ENCODE data around the gene SORCS2.

The SORCS2 gene

GRCh38 chr4:7433376-7434140, 241.2 kb downstream of the SORCS2 start:
- TF ChIP-seq CTCF (IDR thresholded peaks at IDR 0.05; ENCODE audit: borderline replicate concordance, control extremely low read depth, extremely low read depth, insufficient read depth, missing control alignments): no peak
- no peak for DNase-seq (ENCODE audit: low spot score)
- in situ Hi-C loops (cut with MboI; ENCODE audit: low sequenced_read_pairs, unreplicated experiment): no loop called here

- TF ChIP-seq CTCF (IDR thresholded peaks at IDR 0.05; ENCODE audit: borderline replicate concordance, control extremely low read depth, extremely low read depth, insufficient read depth, missing control alignments): no peak
- in situ Hi-C loops (cut with MboI; ENCODE audit: low sequenced_read_pairs, unreplicated experiment): no loop called here
- DNase-seq (ENCODE audit: low spot score): no peak
These were observed 241.9 kb downstream of the SORCS2 start for GRCh38 chr4:7434141-7434765.

- in situ Hi-C loops (cut with MboI; ENCODE audit: low sequenced_read_pairs, unreplicated experiment): no loop called here
These were observed 242.4 kb downstream of the SORCS2 start, which contains the start of gene PSAPL1 for GRCh38 chr4:7434766-7435150. Gene PSAPL1, minus strand, starts transcription at chr4:7434930. Its CDS starts 51 bp downstream, at chr4:7434879.

GRCh38 chr4:7435471-7436061, 243.2 kb downstream of the SORCS2 start:
- no peak for TF ChIP-seq CTCF (IDR thresholded peaks at IDR 0.05; ENCODE audit: borderline replicate concordance, control extremely low read depth, extremely low read depth, insufficient read depth, missing control alignments)
- in situ Hi-C loops (cut with MboI; ENCODE audit: low sequenced_read_pairs, unreplicated experiment): no loop called here
- DNase-seq (ENCODE audit: low spot score): no peak

More at GRCh38 chr4:7434766-7435150, 242.4 kb downstream of the SORCS2 start, which contains the start of gene PSAPL1:
- no peak for DNase-seq (ENCODE audit: low spot score)
- TF ChIP-seq CTCF (IDR thresholded peaks at IDR 0.05; ENCODE audit: borderline replicate concordance, control extremely low read depth, extremely low read depth, insufficient read depth, missing control alignments): no peak

GRCh38 chr4:7436256-7436655, 243.9 kb downstream of the SORCS2 start:
- no peak for TF ChIP-seq CTCF (IDR thresholded peaks at IDR 0.05; ENCODE audit: borderline replicate concordance, control extremely low read depth, extremely low read depth, insufficient read depth, missing control alignments)
- in situ Hi-C loops (cut with MboI; ENCODE audit: low sequenced_read_pairs, unreplicated experiment): no loop called here
- DNase-seq (ENCODE audit: low spot score): no peak

GRCh38 chr4:7439699-7440098, 247.4 kb downstream of the SORCS2 start:
- in situ Hi-C loops (cut with MboI; ENCODE audit: low sequenced_read_pairs, unreplicated experiment): no loop called here
- TF ChIP-seq CTCF (IDR thresholded peaks at IDR 0.05; ENCODE audit: borderline replicate concordance, control extremely low read depth, extremely low read depth, insufficient read depth, missing control alignments): no peak
- DNase-seq (ENCODE audit: low spot score): no peak

Data from GM13976 (cell line).